Measurements from ENCODE around the gene SIK2. TPM values are rescaled to one million over a fixed set of nuclear protein-coding genes. Genes with fewer than 3 reads are reported as not detected.

The SIK2 gene
- total and polyA plus RNA-seq, 9 of the 15 experiments (the other 6 are each of a cell fraction or from before 2014, with no cell fraction given), result 0.74 to 11.6 (median 3.8) TPM

DNA sequence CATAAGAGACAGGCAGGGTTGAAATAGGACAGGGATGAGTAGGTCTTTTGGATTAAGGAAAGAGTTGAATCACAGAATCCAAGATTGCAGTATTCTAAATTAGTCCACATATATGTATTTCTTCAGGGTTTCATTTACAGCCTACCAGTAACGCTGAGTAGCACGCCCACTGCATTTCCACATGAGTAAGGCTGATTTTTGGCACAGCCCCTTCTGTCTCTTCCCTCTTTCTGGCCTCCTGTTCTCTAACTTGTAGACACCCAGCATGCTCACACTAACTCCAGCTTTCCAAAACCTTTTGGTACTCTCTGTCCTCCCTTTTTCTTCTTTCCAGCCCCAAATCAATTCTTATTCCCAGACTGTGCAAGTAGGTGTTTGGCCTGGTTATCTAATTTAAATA is 3.7 kb upstream of the SIK2 start (continued):
- TF ChIP-seq, protein P1, sequence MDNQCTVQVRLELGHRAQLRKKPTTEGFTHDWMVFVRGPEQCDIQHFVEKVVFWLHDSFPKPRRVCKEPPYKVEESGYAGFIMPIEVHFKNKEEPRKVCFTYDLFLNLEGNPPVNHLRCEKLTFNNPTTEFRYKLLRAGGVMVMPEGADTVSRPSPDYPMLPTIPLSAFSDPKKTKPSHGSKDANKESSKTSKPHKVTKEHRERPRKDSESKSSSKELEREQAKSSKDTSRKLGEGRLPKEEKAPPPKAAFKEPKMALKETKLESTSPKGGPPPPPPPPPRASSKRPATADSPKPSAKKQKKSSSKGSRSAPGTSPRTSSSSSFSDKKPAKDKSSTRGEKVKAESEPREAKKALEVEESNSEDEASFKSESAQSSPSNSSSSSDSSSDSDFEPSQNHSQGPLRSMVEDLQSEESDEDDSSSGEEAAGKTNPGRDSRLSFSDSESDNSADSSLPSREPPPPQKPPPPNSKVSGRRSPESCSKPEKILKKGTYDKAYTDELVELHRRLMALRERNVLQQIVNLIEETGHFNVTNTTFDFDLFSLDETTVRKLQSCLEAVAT (IDR thresholded peaks at IDR 0.05), result no peak
- TF ChIP-seq HEY1 (CRISPR knock-in tag; IDR thresholded peaks at IDR 0.05; ENCODE audit: borderline replicate concordance) (no peak), HDAC8 (tag; IDR thresholded peaks at IDR 0.05) (no peak), WHSC1 (IDR thresholded peaks at IDR 0.05; ENCODE audit: low read length) (no peak), SFPQ (IDR thresholded peaks at IDR 0.05; ENCODE audit: low read depth, low read length) (no peak), ARID2 (IDR thresholded peaks at IDR 0.05) (no peak)

DNA sequence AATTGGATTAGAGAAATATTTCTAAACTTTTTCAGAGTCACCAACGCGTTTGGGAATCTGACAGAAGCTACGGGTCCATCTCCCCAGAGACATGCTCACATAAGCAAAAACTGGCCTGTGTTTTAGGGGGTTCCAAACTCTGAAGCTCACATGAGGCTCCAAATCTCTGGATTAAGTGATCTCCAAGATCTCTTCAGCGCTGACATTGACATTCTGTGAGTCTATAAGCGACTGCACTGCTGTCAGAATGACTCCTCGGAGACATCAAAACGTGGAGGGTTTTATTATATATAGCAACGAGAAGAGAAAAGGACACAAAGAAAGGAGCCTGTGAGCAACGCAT is 642 bp upstream of the SIK2 start:
- peak overlapping the region; percentile 64 for H3K4me2 ChIP-seq (ENCODE audit: insufficient read depth, low read length)
- H3K9me3 ChIP-seq (replicated peaks; ENCODE audit: control insufficient read depth, insufficient read depth, low read depth, low read length), result no peaks in the 10 kb centered on the region
- ChIA-PET CTCF (ENCODE audit: low intra/inter-chr PET ratio) (interaction anchor here (0.7 to 5.8 kb wide), 3 partner anchors 175 to 395 kb away, joined by 3 to 38 read pairs (median 19); no protein-coding TSS in a partner anchor), POLR2A (interaction anchor here (0.6 to 0.9 kb wide), 2 partner anchors 9 to 241 kb away, joined by 3 read pairs; no protein-coding TSS in a partner anchor)
- FAIRE-seq (no peak), DNase-seq (ENCODE audit: extremely low read depth in 1 of 4, low spot score in 3 of 4) (no peak), ATAC-seq (no peak)
- peak overlapping the region; percentile 69 for H3K27ac ChIP-seq (ENCODE audit: extremely low read depth, low read depth, low read length)
- peak overlapping the region; percentile 75 to 90 for H3K9ac ChIP-seq (ENCODE audit: insufficient read depth in 1 of 2, low read depth in 2 of 2, low read length in 2 of 2)
- 0 out of 2 replicates have a peak, but pooled peaks cover 4% of the 10 kb centered on the region for H4K20me1 ChIP-seq (replicated peaks; ENCODE audit: control insufficient read depth, insufficient read depth, low read length)
- H3K4me1 ChIP-seq (replicated peaks in 1 of 2; ENCODE audit: control insufficient read depth in 2 of 2, insufficient read depth in 2 of 2, low read length in 2 of 2), result peaks cover 14 to 17% of the 10 kb centered on the region in 2 experiments; a peak in 4 of 5 replicates
- no peaks in the 10 kb centered on the region for H3K36me3 ChIP-seq (ENCODE audit: control insufficient read depth, insufficient read depth, low read length)
- no peaks in the 10 kb centered on the region for H3K27me3 ChIP-seq (ENCODE audit: control insufficient read depth in 2 of 2, insufficient read depth in 2 of 2, low read length in 2 of 2)
- H3K9me1 ChIP-seq (ENCODE audit: control insufficient read depth, insufficient read depth, low read length), result no peaks in the 10 kb centered on the region
- in situ Hi-C loops (cut with MboI), result loop anchor here (5.0 to 10.0 kb wide), 4 partner anchors 176 to 623 kb away; partner anchors contain the start of gene PTS
- 11% methylated on average over 9 of the region's 9 CpGs for WGBS (ENCODE audit: insufficient coverage, low coverage, missing lambda C conversion rate)
- H3K79me2 ChIP-seq (ENCODE audit: control insufficient read depth, insufficient read depth, low read length), result peaks cover 42% of the 10 kb centered on the region
- intact Hi-C loops (cut with micrococcal nuclease), result loop anchor here (5.0 to 10.0 kb wide), 4 partner anchors 34 to 683 kb away; no protein-coding TSS in a partner anchor
- peak overlapping the region; percentile 32 for H3K4me3 ChIP-seq
- no TSS peak for BruUV-seq (replicated peaks)
- H2AFZ ChIP-seq (ENCODE audit: low read depth, low read length), result peak overlapping the region; percentile 96
- TF ChIP-seq, protein P2, sequence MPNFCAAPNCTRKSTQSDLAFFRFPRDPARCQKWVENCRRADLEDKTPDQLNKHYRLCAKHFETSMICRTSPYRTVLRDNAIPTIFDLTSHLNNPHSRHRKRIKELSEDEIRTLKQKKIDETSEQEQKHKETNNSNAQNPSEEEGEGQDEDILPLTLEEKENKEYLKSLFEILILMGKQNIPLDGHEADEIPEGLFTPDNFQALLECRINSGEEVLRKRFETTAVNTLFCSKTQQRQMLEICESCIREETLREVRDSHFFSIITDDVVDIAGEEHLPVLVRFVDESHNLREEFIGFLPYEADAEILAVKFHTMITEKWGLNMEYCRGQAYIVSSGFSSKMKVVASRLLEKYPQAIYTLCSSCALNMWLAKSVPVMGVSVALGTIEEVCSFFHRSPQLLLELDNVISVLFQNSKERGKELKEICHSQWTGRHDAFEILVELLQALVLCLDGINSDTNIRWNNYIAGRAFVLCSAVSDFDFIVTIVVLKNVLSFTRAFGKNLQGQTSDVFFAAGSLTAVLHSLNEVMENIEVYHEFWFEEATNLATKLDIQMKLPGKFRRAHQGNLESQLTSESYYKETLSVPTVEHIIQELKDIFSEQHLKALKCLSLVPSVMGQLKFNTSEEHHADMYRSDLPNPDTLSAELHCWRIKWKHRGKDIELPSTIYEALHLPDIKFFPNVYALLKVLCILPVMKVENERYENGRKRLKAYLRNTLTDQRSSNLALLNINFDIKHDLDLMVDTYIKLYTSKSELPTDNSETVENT (CRISPR knock-in tag; IDR thresholded peaks at IDR 0.05), result no peak
- TF ChIP-seq MTF1 (CRISPR knock-in tag; IDR thresholded peaks at IDR 0.05; ENCODE audit: borderline replicate concordance) (no peak), HIVEP1 (CRISPR knock-in tag; IDR thresholded peaks at IDR 0.05) (no peak)
- TF ChIP-seq, protein P3, sequence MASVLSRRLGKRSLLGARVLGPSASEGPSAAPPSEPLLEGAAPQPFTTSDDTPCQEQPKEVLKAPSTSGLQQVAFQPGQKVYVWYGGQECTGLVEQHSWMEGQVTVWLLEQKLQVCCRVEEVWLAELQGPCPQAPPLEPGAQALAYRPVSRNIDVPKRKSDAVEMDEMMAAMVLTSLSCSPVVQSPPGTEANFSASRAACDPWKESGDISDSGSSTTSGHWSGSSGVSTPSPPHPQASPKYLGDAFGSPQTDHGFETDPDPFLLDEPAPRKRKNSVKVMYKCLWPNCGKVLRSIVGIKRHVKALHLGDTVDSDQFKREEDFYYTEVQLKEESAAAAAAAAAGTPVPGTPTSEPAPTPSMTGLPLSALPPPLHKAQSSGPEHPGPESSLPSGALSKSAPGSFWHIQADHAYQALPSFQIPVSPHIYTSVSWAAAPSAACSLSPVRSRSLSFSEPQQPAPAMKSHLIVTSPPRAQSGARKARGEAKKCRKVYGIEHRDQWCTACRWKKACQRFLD (CRISPR knock-in tag; IDR thresholded peaks at IDR 0.05), result 0 out of 2 replicates have a peak, but pooled peaks have one; percentile 27
